NAMALWA (cell line): Measurements from ENCODE around the gene ABCC8.
A peak's percentile ranks its signal among the peaks of the same experiment; 100 is the strongest.

Experiments used
- DNase-seq: peaks from one replicate; pipeline ENCODE4 v3.0.0-alpha.2; 2015; ENCODE audit warnings: low spot score

Gene ABCC8

GRCh38 chr11:17476317-17477083 lies at the start of gene ABCC8:
Gene ABCC8 (minus strand): TSS chr11:17476845. CDS start chr11:17476776, 69 bp downstream.
- DNase-seq = no peak

- no peak for DNase-seq
These were observed 49.7 kb upstream of the ABCC8 start for GRCh38 chr11:17526326-17526725.

GRCh38 chr11:17525570-17525969 lies 48.9 kb upstream of the ABCC8 start:
- no peak for DNase-seq

- DNase-seq = no peak
These were observed 47.6 kb upstream of the ABCC8 start for GRCh38 chr11:17524221-17524620.

GRCh38 chr11:17522655-17523054 lies 46.0 kb upstream of the ABCC8 start:
- DNase-seq = no peak

GRCh38 chr11:17521106-17521900 lies 44.7 kb upstream of the ABCC8 start:
- DNase-seq = no peak

GRCh38 chr11:17519061-17519885 lies 42.6 kb upstream of the ABCC8 start:
- DNase-seq = no peak

GRCh38 chr11:17518366-17518765 lies 41.7 kb upstream of the ABCC8 start:
- DNase-seq = no peak

- no peak for DNase-seq
These were observed 40.5 kb upstream of the ABCC8 start for GRCh38 chr11:17517186-17517585.

- no peak for DNase-seq
These were observed 40.0 kb upstream of the ABCC8 start for GRCh38 chr11:17516551-17517150.

- DNase-seq = no peak
These were observed 39.0 kb upstream of the ABCC8 start for GRCh38 chr11:17515443-17516176.

GRCh38 chr11:17514476-17514875 lies 37.8 kb upstream of the ABCC8 start:
- DNase-seq = no peak

GRCh38 chr11:17513853-17514252 lies 37.2 kb upstream of the ABCC8 start:
- DNase-seq = no peak

- no peak for DNase-seq
These were observed 35.5 kb upstream of the ABCC8 start for GRCh38 chr11:17512101-17512500.

GRCh38 chr11:17511571-17511970 lies 34.9 kb upstream of the ABCC8 start:
- DNase-seq = no peak

GRCh38 chr11:17510507-17511206 lies 34.0 kb upstream of the ABCC8 start:
- no peak for DNase-seq

- no peak for DNase-seq
These were observed 32.1 kb upstream of the ABCC8 start for GRCh38 chr11:17508791-17509190.

- DNase-seq = no peak
These were observed 31.7 kb upstream of the ABCC8 start for GRCh38 chr11:17508306-17508705.

GRCh38 chr11:17507773-17508172 lies 31.1 kb upstream of the ABCC8 start:
- no peak for DNase-seq

- peak; percentile 20 for DNase-seq
These were observed 30.3 kb upstream of the ABCC8 start for GRCh38 chr11:17506942-17507341.

GRCh38 chr11:17506314-17506713 lies 29.7 kb upstream of the ABCC8 start:
- DNase-seq = no peak
